Esophagus muscularis mucosa (tissue), 4 donors: ENCODE measurements around the gene ZFYVE27.

Experiments
- EP300 ChIP-seq: sonication (generic); formaldehyde crosslinking; IDR thresholded peaks from one replicate; pipeline ENCODE4 v1.6.1; 2017; ENCODE audit warnings: antibody characterized with exemption
- POLR2A ChIP-seq: fragments of 450-650 bp; IDR thresholded peaks from one replicate; pipeline ENCODE4 v1.6.1; 2017; ENCODE audit warnings: antibody characterized with exemption, moderate library complexity, mild to moderate bottlenecking, low read depth
- POLR2AphosphoS5 ChIP-seq, 2 donors: sonication (generic); formaldehyde crosslinking; IDR thresholded peaks; one replicate each; pipeline ENCODE4 v1.6.1; 2017; ENCODE audit warnings: antibody characterized with exemption in 2 of 2
- TF ChIP-seq, protein P1 (sequence below), 3 experiments: fragments of 200-600 bp in 2 of 3; fragments of 450-650 bp in 1 of 3; sonication (generic) in 2 of 3; IDR thresholded peaks; one replicate each; pipeline ENCODE4 v1.5.1; 2017 to 2019; ENCODE audit warnings: antibody characterized with exemption in 3 of 3, mild to moderate bottlenecking in 2 of 3, moderate library complexity in 1 of 3

DNA sequence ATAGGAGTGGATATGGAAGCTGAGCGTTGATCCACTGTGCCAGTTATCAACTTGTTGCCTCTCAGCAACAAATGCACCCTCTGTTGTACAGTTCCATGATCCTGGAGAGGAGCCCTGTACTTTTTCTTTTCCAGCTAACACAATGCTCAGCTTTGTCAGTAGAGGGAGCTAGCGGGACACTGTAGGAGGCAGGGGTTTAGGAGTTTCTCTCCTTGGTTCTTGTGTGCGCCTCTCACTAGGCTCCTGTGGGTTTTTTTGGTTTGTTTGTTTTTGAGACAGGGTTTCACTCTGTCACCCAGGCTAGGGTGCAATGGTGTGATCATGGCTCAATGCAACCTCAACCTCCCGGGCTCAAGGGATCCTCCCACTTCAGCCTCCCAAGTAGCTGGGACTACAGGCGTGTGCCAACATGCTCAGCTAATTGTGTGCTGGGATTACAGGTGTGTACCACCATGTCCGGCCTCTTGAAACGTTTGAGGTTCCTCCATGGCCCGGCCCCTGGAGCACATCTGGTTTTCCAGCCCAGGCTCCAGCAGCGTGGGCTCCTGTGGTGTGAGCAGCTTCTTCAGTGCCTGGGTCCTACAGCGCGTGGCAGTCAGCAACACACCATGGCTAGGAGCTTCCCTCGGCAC lies 35.4 kb upstream of the ZFYVE27 start:
- TF ChIP-seq EP300 (no peak), POLR2AphosphoS5 (IDR thresholded peaks at IDR 0.05) (peak; percentile 21 to 47), POLR2A (no peak)
- TF ChIP-seq, protein P1, sequence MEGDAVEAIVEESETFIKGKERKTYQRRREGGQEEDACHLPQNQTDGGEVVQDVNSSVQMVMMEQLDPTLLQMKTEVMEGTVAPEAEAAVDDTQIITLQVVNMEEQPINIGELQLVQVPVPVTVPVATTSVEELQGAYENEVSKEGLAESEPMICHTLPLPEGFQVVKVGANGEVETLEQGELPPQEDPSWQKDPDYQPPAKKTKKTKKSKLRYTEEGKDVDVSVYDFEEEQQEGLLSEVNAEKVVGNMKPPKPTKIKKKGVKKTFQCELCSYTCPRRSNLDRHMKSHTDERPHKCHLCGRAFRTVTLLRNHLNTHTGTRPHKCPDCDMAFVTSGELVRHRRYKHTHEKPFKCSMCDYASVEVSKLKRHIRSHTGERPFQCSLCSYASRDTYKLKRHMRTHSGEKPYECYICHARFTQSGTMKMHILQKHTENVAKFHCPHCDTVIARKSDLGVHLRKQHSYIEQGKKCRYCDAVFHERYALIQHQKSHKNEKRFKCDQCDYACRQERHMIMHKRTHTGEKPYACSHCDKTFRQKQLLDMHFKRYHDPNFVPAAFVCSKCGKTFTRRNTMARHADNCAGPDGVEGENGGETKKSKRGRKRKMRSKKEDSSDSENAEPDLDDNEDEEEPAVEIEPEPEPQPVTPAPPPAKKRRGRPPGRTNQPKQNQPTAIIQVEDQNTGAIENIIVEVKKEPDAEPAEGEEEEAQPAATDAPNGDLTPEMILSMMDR (IDR thresholded peaks at IDR 0.05), result peak; percentile 79 to 97 (median 92)
